G401.6 (cell line): Measurements from ENCODE around the gene ARMC5.

Source experiments
- FAIRE-seq: peaks from 2 replicates; lab custom pipeline; 2012; peaks lifted over from hg19 to GRCh38; lab: Jason Lieb, UNC

ARMC5 gene

DNA sequence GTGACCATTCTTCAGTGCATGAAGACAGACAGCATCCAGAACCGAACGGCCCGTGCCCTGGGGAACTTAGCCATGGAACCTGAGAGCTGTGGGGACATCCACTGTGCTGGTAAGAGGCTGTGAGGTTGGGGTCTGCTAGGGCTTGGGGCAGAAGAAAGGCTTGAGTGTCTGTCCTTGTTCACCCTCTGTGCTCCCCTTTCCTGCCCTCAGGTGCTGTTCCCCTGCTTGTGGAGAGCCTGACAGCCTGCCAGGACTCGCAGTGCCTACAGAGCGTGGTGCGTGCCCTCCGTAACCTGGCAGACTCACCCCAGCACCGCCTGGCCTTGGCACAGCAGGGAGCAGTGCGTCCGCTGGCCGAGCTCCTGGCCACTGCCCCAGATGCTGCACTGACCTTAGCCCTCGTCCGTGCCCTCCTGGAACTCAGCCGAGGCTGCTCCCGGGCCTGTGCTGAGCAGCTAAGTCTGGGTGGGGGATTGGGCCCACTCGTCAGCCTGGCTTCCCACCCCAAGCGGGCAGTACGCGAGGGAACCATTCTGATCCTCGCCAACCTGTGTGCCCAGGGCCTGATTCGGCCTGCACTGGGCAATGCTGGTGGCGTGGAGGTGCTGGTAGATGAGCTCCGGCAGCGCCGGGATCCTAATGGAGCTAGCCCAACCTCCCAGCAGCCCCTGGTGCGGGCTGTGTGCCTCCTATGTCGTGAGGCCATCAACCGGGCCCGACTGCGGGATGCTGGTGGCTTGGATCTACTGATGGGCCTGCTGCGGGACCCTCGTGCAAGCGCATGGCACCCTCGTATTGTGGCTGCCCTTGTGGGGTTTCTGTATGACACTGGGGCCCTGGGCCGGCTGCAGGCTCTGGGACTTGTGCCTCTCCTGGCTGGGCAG, 2.9 kb downstream of the ARMC5 start:
- FAIRE-seq: no peak

- no peak for FAIRE-seq
These were observed 5.1 kb downstream of the ARMC5 start for GRCh38 chr16:31464348-31464769.

DNA sequence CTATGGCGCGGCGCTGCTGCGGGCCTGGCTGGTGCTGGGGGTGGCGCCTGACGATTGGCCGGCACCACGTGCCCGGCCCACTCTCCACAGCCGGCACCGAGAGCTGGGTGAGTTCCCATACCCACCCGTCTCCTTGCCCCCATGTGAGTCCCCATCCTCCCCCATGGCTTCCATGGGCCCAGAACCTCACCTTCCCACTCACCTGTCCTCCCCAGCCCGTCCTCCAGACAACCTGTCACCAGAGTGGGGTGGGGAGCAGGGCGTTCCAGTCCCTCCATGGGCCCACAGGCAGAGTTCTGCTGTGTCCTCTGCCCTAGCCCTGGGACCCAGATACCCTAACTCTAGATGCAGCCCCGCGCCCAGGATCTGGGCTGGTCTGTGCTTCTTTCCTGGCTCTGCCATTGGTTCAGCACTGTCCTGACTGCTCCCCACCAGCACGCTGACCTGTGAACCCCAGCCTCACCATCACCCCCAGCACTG, 5.5 kb downstream of the ARMC5 start:
- FAIRE-seq: no peak

DNA sequence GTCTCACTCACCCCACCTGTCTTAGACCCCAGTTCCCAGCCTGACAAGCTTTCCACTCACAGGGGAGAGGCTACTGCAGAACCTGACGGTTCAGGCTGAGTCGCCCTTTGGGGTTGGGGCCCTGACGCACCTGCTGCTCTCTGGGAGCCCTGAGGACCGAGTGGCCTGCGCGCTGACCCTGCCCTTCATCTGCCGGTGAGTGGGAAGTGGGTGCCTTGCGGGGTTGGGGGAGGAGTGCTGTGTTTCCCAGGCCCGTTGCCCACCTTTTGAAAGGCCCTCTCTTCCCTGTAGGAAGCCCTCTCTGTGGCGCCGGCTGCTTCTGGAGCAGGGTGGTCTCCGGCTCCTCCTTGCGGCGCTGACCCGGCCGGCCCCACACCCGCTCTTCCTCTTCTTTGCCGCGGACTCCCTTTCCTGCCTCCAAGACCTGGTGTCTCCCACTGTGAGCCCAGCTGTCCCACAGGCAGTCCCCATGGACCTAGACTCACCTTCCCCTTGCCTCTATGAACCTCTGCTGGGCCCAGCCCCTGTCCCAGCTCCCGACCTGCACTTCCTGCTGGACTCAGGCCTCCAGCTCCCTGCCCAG, 6.6 kb downstream of the ARMC5 start:
- no peak for FAIRE-seq

GRCh38 chr16:31466381-31466841, 7.1 kb downstream of the ARMC5 start:
- no peak for FAIRE-seq

DNA sequence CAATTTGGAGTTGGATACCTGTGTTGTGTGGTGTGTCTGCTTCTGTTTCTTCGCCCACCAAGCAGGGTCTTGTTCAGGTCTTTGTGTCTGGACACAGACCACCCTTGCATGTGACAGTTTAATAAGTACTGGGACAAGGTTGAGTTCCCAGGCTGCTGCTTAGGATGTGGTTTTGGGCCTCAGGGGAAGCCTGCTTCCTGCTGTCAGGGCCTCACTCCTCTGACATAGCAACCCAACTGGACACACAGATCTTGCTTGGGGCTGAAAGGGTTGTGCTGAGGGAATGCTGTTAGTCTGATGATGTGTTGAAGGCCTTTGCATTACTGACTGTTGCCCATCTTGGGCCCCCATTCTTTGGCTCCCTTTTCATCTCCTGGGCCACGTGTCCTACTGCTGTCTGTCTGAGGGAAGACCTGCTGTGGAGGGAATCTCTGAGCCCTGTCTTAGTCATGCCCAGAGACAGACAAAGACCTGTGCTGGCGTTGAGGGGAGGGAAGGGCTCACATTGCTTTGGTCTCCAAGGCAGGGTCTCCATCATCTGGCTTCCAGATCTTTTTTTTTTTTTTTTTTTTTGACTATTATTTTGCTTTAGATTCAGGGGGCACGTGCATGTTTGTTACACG, 8.0 kb downstream of the ARMC5 start:
- FAIRE-seq: no peak

DNA sequence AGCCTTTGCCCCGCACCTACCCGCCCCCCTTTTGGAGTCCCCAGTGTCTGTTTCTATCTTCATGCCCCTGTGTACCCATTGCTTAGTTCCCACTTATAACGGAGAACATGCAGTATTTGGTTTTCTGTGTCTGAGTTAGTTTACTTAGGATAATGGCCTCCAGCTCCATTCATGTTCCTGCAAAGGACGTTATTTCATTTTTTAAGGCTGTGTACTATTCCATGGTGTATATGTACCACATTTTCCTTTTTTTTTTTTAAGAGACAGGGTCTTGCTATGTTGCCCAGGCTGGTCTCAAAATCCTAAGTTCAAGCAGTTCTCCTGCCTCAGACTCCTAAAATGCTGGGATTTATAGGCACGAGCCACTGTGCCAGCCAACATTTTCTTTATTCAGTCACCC, 8.6 kb downstream of the ARMC5 start:
- FAIRE-seq: no peak

- FAIRE-seq: no peak
These were observed 11.3 kb downstream of the ARMC5 start for GRCh38 chr16:31470615-31471014.

- FAIRE-seq: no peak
These were observed 12.1 kb downstream of the ARMC5 start for GRCh38 chr16:31471241-31471874.

- no peak for FAIRE-seq
These were observed 12.8 kb downstream of the ARMC5 start, which contains the start of gene TGFB1I1 for GRCh38 chr16:31471875-31472708. Gene TGFB1I1, plus strand, starts transcription at chr16:31472152. Its CDS starts 37 bp downstream, at chr16:31472189.

DNA sequence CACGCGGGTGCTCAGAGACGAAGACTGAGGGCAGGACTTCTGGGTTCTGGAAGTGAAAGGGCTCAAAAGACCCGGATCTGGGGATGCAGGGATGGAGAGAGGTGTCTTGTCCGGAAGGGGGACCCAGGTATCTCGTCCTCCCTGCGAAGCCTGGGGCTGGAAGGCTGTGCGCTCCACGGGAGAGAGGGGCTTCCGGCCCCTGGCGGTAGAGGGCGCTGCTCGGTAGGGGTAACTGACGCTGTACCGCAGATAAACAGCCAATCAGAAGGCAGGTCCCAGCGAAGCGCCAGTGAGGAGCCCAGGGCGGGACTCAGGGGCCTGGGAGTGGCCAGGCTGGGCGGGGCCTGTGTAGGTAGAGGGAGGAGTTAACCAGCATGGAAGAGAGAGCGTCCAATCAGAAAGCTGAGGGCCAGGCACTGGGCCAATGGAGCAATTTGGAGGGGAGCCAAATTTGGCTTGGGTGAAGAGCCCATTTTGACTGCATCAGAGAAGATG, 13.5 kb downstream of the ARMC5 start:
- no peak for FAIRE-seq

GRCh38 chr16:31473264-31473984, 14.1 kb downstream of the ARMC5 start:
- no peak for FAIRE-seq

- FAIRE-seq: no peak
These were observed 14.9 kb downstream of the ARMC5 start for GRCh38 chr16:31474173-31474714.

DNA sequence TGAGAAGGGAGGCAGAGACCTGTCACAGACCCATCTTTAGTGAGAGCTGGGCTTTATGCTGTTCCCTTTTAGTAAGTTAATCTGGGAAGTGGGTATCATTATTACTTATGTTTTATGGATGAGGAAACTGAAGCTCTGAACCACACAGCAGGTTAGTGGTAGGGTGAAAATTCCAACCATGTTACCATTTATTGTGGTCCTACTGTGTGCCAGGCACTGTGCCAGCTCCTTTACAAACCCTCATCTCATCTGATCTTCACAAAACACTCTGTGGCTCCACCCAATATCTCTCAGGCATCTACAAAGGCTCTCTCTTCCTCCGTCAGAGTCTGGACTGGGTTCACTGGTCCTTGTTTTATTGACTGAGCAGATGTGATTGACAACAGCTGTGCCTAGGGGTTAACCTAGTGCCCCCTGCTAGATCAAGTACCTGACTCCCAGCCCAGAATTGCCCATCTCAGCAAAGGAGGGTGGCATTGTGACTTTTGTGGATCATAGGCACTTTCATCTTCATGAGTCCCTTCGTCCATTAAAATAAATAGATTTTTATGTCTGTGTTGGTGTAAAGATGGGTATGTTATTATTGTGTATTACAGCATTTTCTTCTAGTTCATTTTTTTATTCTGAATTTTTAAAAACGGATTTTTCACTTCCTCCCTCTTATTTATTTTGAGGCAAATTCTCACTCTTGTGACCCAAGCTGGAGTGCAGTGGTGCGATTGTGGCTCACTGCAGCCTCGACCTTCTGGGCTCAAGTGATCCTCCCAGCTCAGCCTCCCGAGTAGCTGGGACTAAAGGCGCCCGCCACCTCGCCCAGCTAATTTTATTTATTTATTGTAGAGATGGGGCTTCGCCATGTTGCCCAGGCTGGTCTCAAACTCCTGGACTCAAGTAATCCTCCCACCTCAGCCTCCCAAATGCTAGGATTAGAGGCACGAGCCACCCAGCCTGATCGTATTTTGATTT, 15.8 kb downstream of the ARMC5 start:
- no peak for FAIRE-seq

DNA sequence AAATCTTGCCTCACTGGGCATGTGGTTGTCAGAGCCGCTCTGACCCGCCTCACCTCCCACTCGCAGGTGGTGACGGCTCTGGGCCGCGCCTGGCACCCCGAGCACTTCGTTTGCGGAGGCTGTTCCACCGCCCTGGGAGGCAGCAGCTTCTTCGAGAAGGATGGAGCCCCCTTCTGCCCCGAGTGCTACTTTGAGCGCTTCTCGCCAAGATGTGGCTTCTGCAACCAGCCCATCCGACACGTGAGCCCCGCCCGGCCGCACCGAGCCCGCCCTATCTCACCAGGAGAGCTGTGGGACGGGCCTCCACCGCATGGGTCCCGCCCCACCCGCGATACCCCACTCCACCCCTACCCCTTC, 16.6 kb downstream of the ARMC5 start:
- FAIRE-seq: no peak

GRCh38 chr16:31476303-31477219, 17.3 kb downstream of the ARMC5 start:
- no peak for FAIRE-seq

DNA sequence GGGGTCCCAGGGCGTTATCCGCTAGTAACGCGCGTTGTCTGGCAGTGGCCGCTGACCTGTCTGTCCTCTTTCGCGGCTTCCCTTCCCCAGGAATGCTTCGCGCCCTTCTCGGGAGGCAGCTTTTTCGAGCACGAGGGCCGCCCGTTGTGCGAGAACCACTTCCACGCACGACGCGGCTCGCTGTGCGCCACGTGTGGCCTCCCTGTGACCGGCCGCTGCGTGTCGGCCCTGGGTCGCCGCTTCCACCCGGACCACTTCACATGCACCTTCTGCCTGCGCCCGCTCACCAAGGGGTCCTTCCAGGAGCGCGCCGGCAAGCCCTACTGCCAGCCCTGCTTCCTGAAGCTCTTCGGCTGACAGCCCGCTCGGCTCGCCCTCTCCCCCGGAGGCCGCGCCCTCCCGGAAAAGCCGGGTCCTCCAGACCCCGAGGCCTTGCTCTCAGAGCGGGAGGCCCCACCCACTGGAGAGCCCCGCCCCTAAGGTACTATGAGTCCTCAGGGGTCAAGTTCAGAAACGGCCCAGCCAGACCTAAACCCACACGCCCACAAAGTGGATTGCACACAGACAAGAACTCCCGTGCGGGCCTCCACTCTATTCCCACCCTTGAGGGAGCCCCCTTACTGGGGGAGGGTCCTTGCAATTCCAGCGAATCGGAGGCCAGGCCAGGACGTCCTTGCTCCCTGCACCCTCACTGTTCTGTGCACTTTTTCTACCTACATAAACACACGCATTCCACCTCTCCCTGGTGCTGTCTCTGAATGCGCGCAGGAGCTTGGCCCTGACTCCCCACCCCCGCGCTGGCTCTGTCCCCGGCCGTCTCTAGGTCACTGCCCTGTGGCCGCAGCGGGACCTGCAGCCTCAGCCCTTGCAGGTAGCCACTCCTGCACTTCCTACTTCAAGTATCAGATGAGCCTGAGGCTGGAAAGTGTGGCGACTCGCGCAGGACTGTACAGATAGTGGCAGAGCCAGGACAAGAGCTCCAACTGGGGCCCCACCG, 18.2 kb downstream of the ARMC5 start:
- FAIRE-seq: no peak
